Activated gamma-delta T cell treated with anti-CD3 and anti-CD28 coated beads, Interleukin-2, amount 50 U/mL, for 16 hours (primary cell): ENCODE results near the gene SPECC1L.
A peak's percentile ranks its signal among the peaks of the same experiment; 100 is the strongest.

ENCODE experiments used
- DNase-seq: peaks from one replicate; pipeline ENCODE4 v3.0.0-alpha.2; 2020; ENCODE audit warnings: low read depth

SPECC1L gene

DNA sequence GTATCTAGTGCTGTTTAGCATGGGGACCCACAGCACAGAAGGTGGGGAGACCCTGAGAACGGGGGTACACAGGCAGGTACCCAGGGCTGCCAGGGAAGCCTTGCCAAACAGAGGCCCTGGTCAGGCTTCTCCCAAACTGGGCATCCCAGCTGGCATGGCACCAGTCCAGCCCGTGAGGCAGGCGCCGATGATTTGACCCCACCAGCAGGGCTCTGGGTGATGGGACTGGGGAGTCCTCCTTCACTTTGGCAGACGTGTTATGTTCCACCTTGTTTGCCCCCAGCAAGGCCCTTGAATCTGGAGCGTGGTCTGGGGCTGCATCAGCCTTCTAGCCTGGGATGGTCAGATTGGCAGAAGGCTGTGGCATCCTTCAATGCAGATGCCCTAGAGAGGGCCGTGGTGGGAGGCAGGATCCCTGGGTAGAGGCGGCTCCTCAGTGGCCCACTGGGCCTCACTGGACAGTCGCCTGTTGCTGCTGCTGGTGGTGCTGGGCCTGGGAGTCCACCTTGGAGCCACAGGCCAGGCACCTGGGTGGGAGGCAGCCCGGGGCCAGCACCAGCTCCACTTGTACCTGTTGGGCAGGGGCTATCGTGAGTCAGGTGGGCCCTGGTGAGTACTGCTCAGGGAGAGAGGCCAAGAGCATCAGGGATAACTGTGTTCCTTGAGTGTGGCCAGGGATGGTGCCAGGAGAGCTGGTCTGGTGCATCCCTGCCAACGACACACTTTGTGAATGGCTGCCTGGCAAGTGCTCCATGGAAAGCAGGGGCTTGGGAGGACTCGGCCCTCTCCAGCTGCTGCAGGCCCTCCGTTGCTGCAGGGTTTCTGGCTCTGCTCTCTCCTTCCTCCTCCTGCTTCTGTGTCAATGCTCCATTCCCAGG, 160.0 kb downstream of the SPECC1L start:
- no peak for DNase-seq

DNA sequence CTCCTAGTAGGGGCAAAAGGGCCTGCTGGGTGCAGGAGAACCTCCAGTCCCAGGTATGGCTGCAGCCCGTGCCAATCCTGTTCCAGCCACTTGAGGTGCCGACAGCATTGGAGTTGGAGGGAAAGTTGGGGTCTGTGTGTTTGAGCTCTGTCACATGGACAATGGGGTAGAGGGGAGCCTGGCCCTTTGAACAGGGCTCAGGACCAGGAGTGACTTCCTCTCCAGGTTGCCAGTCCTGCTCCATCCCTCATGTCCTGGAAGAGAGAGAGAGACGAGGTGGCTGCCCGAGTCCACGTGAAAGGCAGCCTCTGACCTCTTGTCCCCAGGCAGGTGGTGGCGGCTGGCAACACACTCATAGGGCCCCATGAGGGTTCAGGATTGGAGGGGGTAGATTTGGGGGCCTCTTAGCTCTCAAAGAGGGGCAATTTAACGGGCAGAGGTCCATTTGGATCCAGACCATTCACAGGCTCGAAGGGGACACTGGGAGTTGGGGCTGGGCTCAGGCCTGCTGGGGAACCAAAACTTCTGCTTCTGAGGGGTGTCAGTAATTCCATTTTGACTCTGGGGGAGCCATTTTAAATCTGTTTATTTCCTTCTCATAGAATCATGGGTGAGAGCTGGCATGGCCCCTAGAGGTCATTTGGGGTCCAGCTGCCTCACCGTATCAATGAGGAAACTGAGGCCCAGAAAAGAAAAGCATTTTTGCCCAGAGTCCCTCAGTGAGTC, 160.8 kb downstream of the SPECC1L start:
- DNase-seq: no peak

DNA sequence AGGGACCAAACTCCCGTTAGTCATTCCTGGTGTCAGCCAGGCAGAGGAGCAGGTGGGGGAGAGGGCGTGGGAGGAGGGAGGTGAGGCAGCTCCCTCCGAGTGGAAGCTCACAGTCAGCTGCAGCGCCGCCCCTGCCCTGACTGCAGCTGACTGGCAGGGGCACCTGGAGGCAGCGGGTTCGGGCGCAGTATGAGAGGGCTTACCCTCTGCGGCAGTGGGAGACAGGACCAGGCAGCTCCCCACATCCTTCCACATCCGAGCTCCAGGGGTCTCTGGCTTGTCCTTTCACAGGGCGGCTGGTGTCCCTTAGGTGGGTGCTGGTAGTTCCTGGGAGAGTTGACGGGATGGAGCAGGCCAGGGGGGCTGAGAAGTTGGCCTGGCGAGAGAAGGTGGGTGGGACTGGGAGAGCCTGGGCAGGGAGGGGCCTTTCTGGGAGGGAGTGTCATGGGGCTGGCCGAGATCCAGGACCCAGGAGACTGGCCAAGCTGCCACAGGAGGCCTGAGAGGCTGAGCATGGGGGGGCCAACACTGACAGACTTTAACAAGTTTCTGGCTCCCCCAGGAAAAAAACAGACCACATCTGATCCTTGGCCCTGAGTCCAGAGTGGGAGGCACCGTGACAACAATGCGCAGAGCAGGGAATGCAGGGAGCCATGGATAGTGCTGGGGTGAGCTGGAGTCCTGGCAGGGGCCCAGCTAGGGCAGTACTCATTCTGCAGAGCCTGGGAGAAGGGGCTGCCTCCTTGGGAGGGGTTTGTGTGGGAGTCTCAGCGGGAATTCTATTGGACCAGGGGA, 161.6 kb downstream of the SPECC1L start:
- no peak for DNase-seq

DNA sequence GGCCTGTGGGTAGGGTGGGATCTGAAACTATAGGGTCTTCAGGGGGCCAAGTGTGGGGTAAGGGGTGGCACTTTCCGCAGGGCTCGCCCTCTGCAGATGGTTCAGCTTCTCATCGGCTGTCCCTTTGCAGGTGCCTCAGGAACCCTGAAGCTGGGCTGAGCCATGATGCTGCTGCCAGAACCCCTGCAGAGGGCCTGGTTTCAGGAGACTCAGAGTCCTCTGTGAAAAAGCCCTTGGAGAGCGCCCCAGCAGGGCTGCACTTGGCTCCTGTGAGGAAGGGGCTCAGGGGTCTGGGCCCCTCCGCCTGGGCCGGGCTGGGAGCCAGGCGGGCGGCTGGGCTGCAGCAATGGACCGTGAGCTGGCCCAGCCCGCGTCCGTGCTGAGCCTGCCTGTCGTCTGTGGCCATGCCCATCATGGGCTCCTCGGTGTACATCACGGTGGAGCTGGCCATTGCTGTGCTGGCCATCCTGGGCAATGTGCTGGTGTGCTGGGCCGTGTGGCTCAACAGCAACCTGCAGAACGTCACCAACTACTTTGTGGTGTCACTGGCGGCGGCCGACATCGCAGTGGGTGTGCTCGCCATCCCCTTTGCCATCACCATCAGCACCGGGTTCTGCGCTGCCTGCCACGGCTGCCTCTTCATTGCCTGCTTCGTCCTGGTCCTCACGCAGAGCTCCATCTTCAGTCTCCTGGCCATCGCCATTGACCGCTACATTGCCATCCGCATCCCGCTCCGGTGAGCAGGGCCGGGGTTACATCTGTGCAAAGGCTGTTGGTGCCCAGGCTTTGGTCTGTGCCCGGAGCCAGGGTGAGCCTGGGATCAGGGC, 162.6 kb downstream of the SPECC1L start:
- DNase-seq: no peak

DNA sequence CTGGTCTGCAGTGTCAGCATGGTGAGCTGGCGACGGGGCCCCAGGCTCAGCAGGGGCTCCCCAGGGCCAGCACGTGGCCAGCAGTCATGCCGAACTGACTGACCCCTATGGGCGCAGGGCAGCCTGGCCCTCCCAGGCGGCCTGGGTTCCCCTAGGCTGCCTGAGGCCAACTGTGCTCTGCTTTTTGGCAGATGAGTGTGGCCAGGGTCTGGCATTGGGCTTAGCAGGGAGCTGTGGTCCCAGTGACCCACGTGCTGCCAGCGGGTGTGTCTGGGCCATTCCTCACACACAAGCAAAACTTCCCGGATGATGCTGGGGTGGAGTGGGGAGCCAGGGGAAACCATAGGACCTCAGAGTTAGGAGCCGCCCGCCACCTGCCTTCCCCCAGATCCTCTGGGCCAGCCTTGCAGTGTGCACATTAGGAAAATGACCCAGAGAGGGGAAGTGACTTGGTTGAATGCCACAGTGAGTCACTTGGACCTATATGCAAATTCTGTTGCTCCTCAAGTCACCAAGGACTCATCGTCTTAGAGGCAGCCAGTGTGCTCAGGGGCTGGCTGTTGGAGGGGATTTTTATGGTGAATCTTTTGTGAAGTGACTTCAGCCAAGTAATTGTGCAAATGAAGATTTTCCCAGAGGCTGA, 163.3 kb downstream of the SPECC1L start:
- no peak for DNase-seq

DNA sequence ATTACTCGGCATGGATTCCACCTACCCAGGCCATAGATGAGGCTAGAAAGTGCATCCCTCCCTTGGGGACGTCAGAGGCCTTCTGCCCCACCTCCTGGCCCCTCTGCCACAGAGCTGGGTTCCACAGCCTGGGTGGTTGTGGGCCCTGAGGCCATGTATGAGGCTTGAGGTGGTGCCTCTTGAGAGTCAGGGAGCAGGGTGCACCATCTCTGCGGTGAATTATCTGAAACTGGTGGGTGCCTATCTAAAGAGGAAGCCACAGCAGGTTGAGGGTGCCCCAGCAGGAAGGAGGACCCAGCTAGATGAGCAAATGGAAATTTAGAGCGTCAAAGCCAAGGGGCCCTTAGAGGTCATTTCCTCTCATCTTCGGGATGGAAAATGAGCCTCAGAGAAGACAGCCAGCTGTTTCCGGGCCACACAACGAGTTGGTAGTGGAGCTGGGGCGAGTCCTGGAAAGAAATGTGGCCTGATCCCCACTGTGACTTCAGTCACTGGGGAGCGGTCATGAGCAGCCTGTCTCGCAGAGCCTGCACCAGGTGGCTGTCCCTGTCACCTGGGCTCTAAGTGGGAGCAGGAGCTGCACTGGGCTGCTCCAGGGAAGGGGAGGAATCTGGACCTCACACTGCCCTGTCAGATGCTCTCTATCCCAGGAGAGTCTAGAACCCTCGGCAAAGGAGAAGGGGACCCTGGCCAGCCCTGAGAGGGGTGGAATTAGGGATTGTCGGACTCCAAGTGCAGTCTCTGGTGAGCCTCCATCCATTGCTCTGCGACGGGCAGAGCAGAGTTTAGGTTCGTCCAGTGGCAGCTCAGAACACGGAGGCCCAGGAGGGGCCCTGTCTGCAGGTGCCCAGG, 164.1 kb downstream of the SPECC1L start:
- DNase-seq: peak; percentile 70

DNA sequence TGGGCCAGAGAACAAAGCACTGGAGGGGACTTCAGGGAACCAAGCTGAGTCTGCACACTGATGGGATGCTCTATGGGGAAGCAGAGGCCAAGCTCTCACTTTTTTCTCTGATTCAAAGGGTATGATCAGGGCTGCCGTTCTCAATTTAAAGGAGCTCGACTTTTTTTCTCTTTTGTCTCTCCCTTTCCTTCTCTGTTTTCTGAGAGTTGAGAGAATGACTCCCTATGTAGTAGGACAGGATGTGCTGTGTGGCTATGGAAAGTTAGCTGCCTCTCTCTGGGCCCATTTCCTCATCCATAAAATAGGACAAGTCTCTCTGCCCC, 164.7 kb downstream of the SPECC1L start:
- DNase-seq: no peak

DNA sequence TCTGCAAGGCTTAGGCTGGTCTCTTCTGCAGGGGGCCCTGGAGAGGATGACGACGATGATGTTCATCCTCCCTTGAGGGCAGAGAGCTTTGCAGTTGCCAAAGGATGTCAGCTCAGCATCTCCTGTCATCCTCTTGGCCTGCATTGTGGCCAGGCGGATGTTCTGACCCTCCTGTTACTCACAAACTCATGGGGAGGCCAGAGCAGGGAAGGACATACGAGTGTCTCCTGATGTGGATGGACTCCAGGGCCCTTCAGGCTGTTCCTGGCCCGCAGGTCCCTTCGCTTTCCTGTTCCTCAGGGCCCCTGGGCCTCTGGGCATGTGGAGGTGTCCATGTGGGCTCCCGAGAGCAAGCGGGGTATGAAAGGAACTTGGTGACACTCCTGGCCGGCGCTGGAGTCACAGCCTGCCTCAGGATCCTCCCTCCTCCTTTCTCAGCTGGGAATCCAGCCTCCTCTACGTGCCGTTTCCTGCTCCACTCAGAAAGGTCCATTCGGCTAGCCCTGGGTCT, 165.3 kb downstream of the SPECC1L start:
- DNase-seq: no peak

DNA sequence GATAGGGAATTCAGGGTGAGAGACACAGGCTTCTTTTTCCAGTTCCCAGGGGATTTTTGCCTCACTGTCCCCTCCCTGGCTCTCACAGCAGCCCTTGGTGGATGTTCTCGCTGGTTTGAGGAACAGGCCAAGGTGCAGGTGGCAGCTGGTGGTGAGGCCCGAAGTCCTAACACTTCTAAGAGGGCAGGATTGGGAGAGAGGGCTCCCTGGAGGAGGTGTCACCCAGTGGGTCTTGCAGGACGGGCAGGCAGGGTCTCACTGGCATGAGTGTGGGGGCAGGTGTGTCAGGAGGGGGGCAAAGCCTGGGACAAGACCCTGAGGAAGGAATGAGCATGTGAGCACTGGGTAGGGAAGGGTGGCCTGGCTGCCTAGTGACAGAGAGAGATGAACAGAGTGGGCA, 165.9 kb downstream of the SPECC1L start:
- no peak for DNase-seq

DNA sequence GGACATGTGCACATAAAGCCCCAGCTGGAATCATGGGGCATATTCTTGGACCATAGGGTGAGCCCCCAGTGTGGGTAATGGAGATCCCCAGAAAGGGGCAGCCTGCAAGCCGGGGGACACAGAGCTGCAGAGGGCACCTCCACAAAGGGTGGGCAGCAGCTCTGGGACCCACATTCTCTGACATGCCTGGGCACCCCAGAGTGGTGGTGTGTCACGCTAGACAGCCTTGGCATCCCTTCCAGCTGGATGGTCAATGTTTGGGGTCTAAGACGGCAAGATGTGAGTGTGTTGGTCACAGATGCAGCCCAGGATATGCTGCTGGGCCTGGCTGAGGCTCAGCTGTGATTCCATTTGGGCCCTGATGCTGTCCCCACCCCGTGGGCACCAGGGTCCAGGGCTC, 166.5 kb downstream of the SPECC1L start:
- no peak for DNase-seq

DNA sequence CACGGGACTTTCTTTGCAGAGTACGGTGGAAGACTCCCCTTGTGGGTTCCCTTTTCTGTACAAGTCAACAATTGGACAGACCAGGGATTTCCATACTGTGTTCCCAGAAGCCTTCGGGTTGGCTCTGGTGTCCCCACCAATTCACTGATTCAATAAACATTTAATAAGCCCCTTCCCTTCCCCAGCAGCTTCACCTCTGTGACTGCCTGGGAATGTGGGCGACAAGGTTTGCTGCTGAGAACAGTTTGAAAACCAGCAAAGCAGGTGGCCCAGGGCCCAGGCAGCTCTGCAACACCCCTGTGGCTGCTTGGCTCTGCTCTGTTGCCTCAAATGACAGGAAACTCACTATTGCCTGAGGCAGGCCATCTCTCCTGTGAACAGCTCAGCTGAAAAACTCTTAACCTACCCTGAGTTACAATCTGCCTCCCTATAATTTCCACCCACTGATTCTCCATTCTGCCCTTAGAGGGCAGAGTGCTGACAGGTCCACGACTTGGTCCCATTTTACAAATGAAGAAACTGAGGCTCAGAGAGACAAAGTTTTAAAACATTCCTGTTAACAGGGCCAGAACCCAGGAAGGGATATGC, 167.2 kb downstream of the SPECC1L start:
- DNase-seq: no peak

DNA sequence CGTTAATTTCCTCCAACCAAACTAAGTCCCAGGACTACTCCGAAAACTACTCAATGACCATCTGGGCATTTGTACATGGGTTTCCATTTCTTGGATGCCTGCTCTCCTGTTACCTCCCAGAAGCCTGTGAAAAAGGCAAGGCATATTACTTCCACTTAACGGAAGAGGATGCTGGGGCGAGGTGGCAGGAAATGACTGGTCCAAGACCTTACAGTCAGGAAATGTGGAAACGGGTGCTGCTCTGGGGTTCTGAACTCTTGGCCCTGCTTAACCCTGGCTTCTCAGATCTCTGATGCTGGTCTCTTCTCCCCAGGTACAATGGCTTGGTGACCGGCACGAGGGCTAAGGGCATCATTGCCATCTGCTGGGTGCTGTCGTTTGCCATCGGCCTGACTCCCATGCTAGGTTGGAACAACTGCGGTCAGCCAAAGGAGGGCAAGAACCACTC, 169.7 kb downstream of the SPECC1L start:
- no peak for DNase-seq

DNA sequence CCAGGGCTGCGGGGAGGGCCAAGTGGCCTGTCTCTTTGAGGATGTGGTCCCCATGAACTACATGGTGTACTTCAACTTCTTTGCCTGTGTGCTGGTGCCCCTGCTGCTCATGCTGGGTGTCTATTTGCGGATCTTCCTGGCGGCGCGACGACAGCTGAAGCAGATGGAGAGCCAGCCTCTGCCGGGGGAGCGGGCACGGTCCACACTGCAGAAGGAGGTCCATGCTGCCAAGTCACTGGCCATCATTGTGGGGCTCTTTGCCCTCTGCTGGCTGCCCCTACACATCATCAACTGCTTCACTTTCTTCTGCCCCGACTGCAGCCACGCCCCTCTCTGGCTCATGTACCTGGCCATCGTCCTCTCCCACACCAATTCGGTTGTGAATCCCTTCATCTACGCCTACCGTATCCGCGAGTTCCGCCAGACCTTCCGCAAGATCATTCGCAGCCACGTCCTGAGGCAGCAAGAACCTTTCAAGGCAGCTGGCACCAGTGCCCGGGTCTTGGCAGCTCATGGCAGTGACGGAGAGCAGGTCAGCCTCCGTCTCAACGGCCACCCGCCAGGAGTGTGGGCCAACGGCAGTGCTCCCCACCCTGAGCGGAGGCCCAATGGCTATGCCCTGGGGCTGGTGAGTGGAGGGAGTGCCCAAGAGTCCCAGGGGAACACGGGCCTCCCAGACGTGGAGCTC, 170.2 kb downstream of the SPECC1L start:
- DNase-seq: no peak

DNA sequence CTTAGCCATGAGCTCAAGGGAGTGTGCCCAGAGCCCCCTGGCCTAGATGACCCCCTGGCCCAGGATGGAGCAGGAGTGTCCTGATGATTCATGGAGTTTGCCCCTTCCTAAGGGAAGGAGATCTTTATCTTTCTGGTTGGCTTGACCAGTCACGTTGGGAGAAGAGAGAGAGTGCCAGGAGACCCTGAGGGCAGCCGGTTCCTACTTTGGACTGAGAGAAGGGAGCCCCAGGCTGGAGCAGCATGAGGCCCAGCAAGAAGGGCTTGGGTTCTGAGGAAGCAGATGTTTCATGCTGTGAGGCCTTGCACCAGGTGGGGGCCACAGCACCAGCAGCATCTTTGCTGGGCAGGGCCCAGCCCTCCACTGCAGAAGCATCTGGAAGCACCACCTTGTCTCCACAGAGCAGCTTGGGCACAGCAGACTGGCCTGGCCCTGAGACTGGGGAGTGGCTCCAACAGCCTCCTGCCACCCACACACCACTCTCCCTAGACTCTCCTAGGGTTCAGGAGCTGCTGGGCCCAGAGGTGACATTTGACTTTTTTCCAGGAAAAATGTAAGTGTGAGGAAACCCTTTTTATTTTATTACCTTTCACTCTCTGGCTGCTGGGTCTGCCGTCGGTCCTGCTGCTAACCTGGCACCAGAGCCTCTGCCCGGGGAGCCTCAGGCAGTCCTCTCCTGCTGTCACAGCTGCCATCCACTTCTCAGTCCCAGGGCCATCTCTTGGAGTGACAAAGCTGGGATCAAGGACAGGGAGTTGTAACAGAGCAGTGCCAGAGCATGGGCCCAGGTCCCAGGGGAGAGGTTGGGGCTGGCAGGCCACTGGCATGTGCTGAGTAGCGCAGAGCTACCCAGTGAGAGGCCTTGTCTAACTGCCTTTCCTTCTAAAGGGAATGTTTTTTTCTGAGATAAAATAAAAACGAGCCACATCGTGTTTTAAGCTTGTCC, 171.0 kb downstream of the SPECC1L start:
- DNase-seq: no peak

DNA sequence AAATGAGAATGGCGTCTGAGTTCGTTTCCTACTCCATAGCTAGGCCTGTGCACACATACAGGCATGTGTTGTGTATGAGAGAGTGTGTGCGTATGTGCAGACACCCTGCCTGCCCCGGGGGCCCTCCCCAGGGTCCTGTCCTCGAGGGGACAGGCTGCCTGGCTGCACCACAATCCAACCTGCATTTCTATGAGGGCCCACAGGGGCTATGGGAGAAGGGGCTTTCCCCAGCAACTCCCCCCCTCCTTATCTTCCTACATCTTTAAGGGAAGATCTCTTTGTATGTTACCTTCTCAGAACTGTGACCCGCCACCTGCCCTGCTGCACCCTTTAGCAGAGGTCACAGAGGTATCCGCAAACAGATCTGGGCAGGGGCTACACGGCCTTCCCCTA, 171.7 kb downstream of the SPECC1L start:
- no peak for DNase-seq

DNA sequence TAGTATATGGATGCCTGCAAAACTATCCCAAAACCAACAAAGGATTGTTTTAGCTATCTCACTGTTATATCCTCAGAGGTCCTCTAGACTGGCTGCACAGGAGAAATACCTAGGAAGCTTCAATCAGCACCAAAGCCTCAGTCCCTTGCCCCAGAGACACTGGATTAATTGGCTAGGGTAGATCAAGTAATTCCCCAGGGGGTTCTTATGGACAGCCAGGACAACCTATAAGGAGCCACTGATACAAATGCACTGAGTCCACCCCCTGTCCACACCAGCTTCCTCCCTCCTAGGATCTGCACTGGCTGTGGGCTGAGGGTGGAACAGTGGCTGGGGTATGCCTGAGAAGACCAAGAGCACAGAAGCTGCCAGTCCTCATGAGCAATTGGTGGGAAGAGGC, 173.0 kb downstream of the SPECC1L start:
- DNase-seq: no peak

DNA sequence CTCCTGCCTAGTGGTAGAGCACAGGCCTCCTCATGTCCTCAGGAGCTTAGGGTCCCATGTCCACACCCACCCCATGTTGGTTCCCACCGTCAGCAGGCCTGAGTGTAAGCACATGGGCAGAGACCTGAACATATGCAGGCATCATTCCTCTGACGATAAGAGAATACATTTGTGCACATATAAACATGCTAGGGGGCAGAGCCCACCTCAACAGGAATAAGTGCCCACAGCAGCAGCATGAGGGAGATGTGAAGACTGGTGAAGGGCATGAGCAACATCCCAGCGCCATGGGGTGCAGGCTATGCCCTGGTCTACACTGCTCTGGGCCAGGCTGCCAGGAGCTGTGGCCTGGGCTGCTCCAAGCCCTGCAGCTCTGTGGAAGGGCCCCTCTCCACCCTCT, 173.6 kb downstream of the SPECC1L start:
- no peak for DNase-seq
